HepG2 (cell line): Measurements from ENCODE around the gene PAX4.

Experiments
- EP300 ChIP-seq, 3 experiments: sonication (generic) in 1 of 3; formaldehyde crosslinking in 1 of 3; IDR thresholded peaks; 2 replicates each; pipeline versions ENCODE4 v1.5.1 to v1.6.1; 2011 to 2020; ENCODE audit warnings: low read depth in 2 of 3, low read length in 2 of 3, borderline replicate concordance in 1 of 3, improper control_type of control experiment in 1 of 3, mild to moderate bottlenecking in 1 of 3, missing genetic modification reagents in 1 of 3, moderate library complexity in 1 of 3
- FOXM1 ChIP-seq: sonication (generic); formaldehyde crosslinking; IDR thresholded peaks from 2 replicates; pipeline ENCODE4 v1.5.0; 2020; ENCODE audit warnings: missing genetic modification reagents
- GATAD2A ChIP-seq: IDR thresholded peaks from 2 replicates; pipeline ENCODE4 v1.6.1; 2016
- HDAC6 ChIP-seq: fragments of 200-600 bp; sonication (generic); IDR thresholded peaks from 2 replicates; pipeline ENCODE4 v1.7.0; 2017; ENCODE audit warnings: mild to moderate bottlenecking, antibody characterized with exemption, low read length, low read depth
- NFYB ChIP-seq: sonication (generic); formaldehyde crosslinking; IDR thresholded peaks from 2 replicates; pipeline ENCODE4 v1.4.0; 2020; ENCODE audit warnings: missing genetic modification reagents
- RFX5 ChIP-seq: IDR thresholded peaks from 2 replicates; pipeline ENCODE4 v1.6.1; 2011; ENCODE audit warnings: low read depth, low read length, improper control_type of control experiment
- SRSF1 ChIP-seq: fragments of 200-400 bp; formaldehyde crosslinking; optimal IDR thresholded peaks from 2 replicates; pipeline ENCODE3; 2017; ENCODE audit warnings: mild to moderate bottlenecking, low read depth, low read length, moderate library complexity
- ZNF816 ChIP-seq: sonication (generic); formaldehyde crosslinking; IDR thresholded peaks from 2 replicates; pipeline ENCODE4 v1.8.0; 2022; ENCODE audit warnings: missing genetic modification reagents, mild to moderate bottlenecking, borderline replicate concordance
- TF ChIP-seq, protein P1 (sequence below): sonication (generic); formaldehyde crosslinking; IDR thresholded peaks from 2 replicates; pipeline ENCODE4 v1.4.0; 2020; ENCODE audit warnings: missing genetic modification reagents, borderline replicate concordance
- TF ChIP-seq, protein P2 (sequence below): sonication (generic); formaldehyde crosslinking; IDR thresholded peaks from 2 replicates; pipeline ENCODE4 v1.8.1; 2023; ENCODE audit warnings: mild to moderate bottlenecking, moderate library complexity, missing genetic modification reagents
- TF ChIP-seq, protein P3 (sequence below): sonication (generic); formaldehyde crosslinking; IDR thresholded peaks from 2 replicates; pipeline ENCODE4 v1.5.0; 2020; ENCODE audit warnings: mild to moderate bottlenecking, missing genetic modification reagents, moderate library complexity
- TF ChIP-seq, protein P4 (sequence below): sonication (generic); formaldehyde crosslinking; conservative IDR thresholded peaks from 2 replicates; pipeline ENCODE4 v1.8.1; 2023; ENCODE audit warnings: missing genetic modification reagents

DNA sequence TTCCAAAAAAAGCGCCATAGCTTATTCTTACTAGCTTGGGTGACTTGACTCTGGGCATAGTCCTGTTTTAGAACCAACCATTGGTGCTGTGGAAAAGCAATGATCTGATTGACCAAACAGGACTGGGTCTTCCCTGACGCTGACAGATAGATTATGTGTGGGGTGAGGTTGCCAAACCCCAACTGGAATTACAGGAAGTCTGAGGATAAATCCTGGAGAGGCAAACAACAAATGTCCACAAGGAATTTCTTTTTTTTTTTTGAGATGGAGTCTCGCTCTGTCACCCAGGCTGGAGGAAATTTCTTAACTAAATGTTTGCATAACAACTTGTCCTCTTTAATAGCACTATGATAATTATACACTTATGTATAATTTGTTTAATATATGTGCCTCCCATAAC is 51.7 kb downstream of the PAX4 start:
- TF ChIP-seq NFYB (CRISPR knock-in tag) (no peak), FOXM1 (CRISPR knock-in tag) (no peak), ZNF816 (CRISPR knock-in tag) (no peak), HDAC6 (no peak), EP300 (IDR thresholded peaks at IDR 0.05; ENCODE audit: low read depth in 2 of 2, low read length in 2 of 2) (no peak), EP300 (CRISPR knock-in tag; IDR thresholded peaks at IDR 0.05; ENCODE audit: borderline replicate concordance) (no peak), RFX5 (no peak), SRSF1 (no peak), GATAD2A (CRISPR knock-in tag) (no peak)
- TF ChIP-seq, protein P1, sequence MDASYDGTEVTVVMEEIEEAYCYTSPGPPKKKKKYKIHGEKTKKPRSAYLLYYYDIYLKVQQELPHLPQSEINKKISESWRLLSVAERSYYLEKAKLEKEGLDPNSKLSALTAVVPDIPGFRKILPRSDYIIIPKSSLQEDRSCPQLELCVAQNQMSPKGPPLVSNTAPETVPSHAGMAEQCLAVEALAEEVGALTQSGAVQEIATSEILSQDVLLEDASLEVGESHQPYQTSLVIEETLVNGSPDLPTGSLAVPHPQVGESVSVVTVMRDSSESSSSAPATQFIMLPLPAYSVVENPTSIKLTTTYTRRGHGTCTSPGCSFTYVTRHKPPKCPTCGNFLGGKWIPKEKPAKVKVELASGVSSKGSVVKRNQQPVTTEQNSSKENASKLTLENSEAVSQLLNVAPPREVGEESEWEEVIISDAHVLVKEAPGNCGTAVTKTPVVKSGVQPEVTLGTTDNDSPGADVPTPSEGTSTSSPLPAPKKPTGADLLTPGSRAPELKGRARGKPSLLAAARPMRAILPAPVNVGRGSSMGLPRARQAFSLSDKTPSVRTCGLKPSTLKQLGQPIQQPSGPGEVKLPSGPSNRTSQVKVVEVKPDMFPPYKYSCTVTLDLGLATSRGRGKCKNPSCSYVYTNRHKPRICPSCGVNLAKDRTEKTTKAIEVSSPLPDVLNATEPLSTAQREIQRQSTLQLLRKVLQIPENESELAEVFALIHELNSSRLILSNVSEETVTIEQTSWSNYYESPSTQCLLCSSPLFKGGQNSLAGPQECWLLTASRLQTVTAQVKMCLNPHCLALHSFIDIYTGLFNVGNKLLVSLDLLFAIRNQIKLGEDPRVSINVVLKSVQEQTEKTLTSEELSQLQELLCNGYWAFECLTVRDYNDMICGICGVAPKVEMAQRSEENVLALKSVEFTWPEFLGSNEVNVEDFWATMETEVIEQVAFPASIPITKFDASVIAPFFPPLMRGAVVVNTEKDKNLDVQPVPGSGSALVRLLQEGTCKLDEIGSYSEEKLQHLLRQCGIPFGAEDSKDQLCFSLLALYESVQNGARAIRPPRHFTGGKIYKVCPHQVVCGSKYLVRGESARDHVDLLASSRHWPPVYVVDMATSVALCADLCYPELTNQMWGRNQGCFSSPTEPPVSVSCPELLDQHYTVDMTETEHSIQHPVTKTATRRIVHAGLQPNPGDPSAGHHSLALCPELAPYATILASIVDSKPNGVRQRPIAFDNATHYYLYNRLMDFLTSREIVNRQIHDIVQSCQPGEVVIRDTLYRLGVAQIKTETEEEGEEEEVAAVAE, result no peak
- TF ChIP-seq, protein P2, sequence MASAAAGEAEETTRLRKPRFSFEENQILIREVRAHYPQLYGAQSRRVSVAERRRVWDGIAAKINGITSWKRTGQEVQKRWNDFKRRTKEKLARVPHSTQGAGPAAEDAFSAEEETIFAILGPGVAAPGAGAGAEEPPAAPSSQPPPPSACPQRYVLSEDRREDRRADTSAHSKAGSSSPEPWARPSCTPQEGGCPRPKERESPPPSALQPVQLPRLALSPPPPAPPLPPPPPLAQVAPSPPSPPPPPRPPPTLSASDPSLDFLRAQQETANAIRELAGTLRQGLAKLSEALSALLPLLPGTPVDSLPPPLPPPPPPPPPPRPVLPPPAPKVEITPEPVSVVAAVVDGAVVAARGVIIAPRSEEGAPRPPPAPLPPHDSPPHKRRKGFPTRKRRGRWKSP, result no peak
- TF ChIP-seq, protein P3, sequence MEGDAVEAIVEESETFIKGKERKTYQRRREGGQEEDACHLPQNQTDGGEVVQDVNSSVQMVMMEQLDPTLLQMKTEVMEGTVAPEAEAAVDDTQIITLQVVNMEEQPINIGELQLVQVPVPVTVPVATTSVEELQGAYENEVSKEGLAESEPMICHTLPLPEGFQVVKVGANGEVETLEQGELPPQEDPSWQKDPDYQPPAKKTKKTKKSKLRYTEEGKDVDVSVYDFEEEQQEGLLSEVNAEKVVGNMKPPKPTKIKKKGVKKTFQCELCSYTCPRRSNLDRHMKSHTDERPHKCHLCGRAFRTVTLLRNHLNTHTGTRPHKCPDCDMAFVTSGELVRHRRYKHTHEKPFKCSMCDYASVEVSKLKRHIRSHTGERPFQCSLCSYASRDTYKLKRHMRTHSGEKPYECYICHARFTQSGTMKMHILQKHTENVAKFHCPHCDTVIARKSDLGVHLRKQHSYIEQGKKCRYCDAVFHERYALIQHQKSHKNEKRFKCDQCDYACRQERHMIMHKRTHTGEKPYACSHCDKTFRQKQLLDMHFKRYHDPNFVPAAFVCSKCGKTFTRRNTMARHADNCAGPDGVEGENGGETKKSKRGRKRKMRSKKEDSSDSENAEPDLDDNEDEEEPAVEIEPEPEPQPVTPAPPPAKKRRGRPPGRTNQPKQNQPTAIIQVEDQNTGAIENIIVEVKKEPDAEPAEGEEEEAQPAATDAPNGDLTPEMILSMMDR (CRISPR knock-in tag), result no peak
- TF ChIP-seq, protein P4, sequence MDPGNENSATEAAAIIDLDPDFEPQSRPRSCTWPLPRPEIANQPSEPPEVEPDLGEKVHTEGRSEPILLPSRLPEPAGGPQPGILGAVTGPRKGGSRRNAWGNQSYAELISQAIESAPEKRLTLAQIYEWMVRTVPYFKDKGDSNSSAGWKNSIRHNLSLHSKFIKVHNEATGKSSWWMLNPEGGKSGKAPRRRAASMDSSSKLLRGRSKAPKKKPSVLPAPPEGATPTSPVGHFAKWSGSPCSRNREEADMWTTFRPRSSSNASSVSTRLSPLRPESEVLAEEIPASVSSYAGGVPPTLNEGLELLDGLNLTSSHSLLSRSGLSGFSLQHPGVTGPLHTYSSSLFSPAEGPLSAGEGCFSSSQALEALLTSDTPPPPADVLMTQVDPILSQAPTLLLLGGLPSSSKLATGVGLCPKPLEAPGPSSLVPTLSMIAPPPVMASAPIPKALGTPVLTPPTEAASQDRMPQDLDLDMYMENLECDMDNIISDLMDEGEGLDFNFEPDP (CRISPR knock-in tag), result no peak
